Eye (tissue), 1 donor: ENCODE results near the gene HELB.
"Not testable (repeated sequence)": the region's sequence is repeated elsewhere in the genome, so short reads cannot be mapped to it uniquely, and the experiment has no call there.

Experiments used
- DNase-seq: peaks from one replicate; pipeline ENCODE4 v3.0.0-alpha.2; 2015

Gene HELB

DNA sequence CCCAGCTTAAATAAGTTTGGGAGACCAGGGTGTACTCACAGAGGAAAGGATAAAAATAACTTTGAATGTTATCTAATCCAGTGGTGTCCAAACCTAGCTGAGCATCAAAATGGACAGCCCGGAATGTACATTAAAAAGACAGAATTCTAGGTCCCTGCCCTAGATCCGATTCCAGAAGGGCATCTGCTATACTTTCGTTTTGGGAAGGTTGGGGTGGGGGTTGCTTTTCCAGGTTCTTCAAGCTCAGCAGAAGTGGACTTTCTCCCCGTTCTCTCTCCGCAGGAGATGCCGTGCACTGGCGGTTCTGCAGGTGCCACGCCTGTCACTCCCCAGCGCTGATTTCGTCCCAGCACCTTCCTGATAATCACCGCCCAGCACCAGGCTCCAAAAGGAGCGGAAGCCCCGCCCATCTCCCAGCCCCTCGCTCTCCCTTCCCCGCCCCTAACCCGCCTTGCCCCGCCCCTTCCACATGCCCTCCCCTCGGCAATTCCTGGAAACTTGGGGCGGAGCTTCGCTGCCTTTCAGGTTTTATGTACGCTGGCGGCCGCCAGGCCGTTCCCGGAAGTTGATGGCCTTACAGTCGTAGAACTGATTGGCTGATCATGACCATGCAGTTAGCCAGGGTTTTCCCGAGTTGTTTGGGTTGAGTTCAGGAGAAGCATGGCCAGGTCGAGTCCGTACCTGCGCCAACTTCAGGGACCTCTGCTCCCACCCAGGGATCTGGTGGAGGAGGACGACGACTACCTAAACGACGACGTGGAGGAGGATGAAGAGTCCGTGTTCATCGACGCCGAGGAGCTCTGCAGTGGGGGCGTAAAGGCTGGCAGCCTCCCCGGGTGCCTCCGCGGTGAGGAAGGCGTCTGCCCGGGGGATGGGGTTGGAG is at the start of gene HELB:
HELB (plus strand) TSS at position 550 of the 883 bp plus-strand sequence; CDS start at position 661, 111 bp downstream.
- DNase-seq = peak; percentile 98

DNA sequence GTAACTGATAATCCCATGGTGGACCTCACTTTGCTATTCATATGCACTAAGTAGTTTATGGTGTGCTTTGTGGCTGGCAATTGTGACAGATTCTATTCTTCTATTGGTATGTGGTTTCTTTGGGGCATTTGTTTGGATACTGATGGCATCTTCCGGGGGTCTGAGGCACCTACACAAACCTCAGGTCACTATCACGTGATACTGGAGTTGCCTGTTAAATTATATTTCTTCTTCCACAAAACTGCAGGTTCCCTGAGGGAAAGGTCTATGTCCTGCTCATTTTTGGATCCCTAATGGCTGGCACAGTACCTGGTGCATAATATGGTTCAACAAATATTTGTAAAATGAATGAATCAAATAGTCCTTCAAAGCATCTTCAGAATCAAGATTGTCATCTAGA is 49.5 kb upstream of the HELB start:
- DNase-seq = no peak

DNA sequence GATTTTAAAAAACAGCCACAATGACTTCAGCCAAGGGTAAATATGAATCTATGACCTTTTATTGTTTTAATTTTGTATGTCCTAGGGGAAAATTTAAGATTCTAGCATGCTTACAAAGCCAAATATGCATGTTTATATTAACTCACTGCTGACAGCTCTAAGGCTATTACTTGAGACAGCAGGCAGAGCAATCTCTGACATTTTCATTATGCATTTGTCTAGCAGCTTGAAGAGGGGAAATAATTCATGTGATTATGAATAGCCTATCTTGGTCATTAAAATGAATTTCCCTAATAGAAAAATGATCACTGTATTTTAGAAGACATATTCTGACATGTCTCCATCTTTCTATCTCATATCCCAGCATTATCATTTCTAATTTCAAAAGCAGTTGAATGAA is 46.6 kb upstream of the HELB start:
- DNase-seq = no peak

DNA sequence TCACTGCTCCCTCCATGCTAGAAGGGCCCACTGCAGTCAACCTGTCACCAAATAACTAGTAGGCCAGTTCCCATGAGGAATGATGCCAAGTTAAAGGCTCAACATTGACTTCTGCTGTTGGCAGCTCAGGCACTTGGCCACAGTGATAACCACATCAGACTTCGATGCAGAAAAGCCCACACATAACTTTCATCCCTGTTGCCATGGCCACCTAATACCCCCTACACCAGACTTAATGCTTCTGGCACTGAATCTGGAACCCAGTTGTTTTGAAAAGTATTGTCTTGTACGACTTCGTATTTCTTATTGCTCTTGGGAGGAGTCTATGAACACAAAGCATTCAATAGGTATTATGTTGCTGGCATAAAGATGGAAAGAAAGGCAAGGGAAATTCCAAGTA is 44.3 kb upstream of the HELB start:
- DNase-seq = no peak

DNA sequence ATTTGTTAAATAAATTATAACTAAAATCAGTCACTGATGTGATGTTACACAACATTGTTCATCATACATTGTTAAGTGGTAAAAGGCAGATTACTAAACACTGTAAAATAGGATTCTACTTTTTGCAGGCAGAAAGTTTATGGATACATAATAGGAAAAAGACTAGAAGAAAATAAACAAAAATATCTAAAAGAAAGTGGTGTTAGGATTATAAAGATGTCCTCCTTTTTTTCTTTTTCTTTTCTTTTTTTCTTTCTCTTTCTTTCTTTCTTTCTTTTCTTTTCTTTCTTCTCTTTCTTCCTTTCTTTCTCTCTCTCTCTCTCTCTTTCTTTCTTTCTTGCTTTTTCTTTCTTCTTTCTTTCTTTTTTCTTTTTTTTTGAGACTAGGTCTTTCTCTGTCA is 39.6 kb upstream of the HELB start:
- no peak for DNase-seq

DNA sequence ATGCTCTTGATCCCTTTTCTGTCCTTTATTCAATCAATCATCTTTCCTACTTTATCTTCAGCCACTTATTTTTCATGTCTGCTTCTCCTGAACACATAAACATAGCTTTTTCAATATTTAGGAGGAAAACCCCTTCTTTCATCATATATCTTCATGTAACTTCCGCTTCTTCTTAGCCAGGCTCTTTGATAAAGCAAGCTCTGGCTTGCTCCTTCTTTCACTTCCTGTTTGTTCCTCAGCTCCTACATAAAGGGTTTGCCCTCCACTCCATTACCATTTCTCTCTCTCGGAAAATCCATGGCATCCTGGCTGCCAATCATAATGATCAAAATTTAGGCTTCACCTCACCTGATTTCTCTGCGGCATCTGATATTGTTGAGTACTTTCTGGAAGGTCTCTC is 33.7 kb upstream of the HELB start:
- DNase-seq = no peak

DNA sequence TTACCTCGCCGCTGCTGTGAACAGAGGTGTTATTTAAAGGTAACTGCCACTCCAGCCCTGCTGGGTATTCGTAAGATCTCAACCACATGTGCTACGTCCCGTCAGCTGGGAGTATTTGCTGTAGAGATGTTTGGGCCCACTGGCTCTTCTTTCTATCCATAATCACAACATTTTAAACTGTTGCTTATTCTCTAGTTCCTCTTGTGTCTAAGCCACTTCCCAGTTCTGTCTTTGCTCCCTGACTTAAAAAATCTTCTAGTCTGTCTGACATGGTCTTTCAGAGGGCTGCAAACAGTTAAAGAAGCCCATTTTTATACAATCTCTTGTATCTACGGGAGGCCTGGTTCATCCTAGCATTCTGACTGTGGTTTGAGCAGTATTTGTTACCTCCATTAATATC is 33.2 kb upstream of the HELB start:
- no peak for DNase-seq

DNA sequence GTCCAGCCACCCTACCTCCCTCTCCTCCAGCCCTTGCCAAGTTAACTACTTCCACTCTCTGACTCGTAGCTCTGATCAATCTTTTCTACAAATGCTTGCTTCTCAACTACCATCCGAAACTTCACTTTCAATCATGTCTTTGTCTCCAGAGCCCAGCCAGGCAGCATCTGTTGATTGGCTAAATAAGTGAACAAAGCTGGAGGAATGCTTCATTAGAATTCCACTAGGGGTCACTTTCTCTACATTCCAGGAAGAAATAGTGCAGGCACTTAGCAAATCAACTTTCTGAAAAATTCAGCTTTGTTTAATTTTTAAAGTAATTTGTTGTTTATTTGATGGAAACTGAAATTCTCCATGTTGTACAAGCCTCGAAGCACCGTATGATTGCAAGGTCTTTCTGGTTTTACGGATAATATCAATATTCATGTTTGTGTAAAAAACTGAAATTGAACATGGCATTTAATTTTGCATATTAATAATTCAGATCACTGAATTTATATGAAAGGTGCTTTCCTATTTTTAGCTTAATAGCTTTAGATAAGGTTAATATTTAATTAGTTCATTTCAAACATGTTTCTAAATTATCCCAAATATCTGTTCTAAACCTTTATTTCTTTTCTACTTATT is 32.4 kb upstream of the HELB start:
- DNase-seq = peak; percentile 79

DNA sequence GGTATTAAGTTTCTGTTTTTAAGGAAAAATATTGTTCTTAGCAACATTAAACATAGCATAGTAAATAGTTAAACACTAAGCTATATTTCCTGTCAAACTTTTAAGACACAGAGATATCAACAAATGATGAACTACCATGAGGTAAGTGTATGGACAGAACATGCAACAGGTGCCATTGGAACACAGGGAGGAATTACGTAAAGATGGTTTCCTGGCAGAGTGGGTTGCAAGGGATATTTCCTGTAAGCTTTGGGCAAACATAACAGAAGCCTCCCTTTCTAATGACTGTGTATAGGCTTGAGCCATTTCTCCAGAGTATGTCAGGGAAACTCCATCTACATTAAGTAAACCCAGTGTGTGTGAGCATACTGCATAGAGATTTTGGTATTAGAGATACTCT is 31.7 kb upstream of the HELB start:
- DNase-seq = no peak

DNA sequence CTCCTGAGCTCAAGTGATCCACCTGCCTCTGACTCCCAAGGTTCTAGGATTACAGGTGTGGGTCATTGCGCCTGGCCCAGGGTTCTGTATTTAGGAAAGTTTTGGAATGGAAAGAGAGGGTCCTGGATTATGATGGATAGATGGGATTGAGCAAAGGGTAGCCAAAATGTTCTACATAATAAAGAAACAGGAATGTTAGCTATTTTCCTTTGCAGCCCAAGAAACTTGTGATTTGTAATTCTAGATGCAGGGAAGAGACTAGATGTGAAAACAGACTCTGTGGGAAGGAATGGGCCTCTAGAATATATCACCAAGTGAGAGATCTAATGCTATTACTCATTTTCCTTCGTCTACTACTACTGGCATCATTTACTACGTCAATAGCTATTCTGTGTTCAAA is 29.6 kb upstream of the HELB start:
- DNase-seq = no peak

DNA sequence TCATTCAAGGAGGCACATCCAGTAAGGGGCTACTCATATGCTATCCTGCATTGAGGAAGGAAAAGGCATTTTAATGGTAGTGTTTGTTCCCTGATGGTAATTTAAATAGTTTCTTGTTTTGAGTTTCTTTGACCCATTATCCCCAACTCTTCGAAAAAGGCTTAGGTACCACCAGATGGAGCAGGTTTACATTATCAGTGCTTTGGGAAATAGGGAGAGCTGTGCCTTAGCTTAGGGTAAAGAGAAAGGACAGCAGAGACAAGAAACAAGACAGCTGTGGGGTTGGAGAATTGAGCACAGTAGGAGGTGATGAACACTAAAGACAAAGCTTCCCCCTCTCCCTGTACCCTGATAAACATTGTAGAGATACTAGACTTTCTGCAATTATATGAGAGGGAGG is 29.1 kb upstream of the HELB start:
- DNase-seq = no peak

DNA sequence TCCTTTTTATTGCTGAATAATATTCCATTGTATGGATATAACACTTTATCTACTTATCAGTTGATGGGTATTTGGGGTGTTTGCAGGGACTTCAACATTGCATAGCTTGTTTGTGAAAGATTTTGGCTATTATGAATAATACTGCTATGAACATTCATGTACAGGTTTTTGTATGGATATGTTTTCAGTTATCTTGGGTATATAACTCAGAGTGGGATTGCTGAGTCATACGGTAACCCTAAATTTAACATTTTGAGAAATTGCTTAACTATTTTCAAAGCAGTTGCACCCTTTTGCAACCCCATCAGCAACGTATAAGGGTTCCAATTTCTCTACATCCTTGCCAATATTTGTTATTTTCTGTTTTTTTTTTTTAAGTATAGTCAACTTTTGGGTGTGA is 27.3 kb upstream of the HELB start:
- DNase-seq = no peak

DNA sequence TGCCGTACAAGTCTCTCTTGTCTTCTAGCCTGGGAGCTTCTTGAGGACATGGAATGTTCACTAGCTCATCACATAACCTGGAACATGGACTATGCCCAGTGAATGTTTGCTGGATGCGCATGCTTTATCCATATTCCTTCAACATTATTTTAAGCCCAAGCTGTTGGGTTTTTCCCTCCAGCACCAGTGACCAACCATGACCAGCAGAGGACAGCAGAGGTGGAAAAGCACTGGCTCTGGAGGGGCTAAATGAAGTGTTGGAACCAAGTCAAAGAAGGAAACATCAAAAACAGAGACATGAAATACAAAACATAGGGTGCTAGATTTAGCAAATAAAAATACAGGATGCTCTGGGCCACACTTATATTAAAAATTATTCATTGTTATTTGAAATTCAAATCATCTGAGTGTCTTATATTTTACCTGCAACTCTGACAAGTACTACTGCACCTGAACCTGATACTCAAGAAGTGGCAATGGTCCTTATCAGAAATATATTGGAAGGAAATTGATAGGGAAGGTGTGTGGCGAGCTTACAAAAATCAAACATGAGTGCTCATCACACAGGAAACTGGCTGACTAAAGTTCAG is 23.1 kb upstream of the HELB start:
- DNase-seq = no peak

DNA sequence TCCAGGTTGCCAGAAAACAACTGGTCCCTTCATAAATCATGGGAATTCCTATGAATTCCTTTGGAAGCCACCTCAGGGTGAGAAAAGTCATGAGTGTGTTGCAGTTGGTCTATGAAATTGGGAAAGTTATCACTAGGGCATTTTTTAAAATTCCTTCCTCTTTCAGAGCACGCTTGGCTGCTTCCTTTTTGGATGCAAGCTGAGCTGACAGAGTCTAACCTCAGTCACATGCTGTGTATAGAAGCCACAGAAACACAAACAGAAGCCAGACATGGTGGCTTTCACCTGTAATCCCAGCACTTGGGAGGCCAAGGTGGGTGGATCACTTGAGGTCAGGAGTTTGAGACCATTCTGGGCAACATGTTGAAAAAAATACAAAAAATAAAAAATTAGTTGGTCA is 21.7 kb upstream of the HELB start:
- DNase-seq = no peak

DNA sequence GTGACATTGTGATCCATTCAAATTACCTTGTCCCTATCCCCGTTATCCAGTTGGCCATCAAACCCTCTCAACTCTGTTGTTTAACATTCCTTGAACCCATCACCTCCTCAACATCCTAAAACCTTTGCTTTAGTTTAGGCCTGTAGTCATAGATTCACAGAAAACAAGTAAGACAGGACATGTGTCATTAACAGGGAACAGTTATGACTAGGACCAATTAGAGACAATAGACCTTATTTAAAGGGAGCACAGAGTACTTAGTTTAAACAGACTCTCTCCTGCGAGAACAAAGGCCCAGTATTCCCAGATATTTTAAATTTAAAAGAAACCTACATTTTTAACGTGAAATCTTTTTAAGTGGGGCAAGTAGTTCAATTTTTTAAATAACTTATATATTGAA is 20.0 kb upstream of the HELB start:
- no peak for DNase-seq

DNA sequence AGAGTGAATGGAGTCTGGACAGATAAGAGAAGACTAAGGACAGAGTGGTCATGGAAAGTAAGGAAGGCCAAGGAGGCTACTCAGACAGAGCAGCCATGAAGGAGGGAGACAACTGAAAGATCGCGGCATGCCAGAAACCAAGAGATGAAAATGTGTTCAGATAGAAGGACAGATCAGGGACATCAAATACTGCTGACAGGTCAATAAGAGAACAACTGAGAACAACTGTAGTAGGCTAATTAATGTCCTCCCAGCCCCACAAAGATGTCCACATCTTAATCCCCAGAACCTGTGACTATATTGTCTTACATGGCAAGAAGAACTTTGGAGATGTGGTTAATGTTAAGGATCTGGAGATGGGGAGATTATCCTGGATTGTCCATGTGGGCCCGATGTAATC is 15.0 kb upstream of the HELB start:
- no peak for DNase-seq

DNA sequence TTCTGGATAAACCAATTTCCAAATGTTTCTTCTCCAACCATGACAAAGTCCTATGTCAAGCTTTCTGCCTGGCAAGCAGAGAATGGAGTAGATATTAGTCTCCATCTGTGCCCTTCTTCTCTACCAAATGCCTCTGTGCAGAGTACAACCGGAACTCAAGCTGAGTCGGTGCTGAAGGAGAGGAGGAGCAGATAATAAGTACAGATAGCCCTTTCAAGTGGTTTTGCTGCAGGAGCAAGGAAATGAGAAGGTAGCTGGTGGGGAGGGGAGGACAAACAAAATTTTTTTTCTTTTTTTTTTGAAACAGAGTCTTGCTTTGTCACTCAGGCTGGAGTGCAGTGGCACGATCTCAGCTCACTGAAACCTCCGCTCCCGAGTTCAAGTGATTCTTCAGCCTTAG is 14.2 kb upstream of the HELB start:
- DNase-seq = no peak

DNA sequence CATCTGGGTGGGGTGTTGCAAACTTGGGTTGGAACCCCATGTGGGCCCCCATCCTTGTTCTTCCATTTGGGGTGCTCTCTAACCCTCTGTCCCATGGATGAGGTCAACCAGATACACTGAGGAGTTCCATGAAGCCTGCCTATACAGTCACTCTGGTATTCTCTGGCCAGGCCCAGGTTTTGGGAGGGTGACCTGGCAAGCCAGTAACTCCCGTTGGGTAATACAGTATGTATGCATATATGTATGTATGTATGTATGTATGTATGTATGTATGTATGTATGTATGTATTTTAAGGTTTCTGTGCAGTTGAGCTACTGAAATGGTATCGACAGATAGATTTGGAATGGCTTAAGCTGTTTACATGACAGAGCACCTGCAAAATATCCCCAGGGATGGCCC is 12.8 kb upstream of the HELB start:
- DNase-seq = no peak

DNA sequence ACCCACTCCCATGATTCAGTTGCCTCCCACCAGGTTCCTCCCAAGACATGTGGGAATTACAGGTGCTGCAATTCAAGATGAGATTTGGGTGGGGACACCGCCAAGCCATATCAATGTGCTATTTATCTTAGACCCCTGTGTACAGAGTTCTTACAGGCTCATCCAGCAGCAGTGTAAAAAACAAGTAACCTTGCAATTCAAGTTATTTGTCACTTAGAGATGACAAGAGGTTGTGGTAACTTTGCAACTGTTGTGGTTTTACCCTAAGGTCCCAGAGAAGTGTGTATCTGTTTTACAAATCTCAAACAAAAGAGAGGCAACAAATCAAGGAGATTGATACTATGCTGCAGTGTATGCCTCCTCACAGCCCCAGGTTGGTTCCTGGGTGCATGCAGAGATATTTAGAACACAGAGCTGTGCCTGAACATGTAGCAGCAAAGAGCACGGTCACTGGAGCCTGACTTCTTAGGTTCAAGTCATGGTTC is 11.5 kb upstream of the HELB start:
- DNase-seq = no peak

DNA sequence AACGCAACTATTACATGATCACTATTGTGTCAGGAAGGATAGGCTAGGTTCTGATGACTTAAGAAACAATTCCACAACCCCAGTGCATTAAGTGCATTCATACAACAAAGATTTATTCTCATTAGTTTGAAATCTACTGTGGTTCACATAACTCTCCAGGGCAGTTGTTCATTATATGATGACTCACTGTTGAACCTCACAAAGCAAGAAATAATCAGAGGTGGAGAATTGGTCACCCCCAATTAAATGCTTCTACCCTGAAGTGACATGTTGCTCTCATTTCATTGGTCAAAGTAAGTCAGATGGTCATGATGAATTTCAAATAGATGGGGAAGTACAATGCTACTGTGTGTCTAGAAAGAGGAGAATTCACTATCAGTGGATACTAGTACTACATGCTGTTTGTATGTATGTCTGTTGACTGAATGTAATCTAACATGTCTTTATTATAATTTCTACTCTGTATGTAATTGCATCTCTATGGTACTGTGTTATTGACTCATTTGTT is 6.1 kb upstream of the HELB start:
- no peak for DNase-seq

DNA sequence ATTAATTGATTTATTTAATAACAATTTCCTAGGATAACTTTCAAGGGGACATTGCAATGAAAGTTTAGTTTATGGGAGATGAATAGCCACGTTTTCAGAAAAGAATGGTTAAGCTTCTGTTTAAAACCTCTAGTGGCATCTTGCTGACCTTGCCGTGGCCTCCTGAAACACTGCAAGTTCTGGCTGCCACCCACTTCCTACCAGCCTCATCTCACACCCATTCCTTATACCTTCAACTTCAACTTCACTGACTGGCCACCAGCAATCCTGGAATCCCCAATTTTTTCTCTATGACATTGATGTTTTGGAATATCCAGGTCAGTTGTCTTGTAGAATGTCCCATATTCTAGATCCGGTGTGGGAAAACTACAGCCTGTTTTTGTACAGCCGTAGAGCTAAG is 5.2 kb upstream of the HELB start:
- no peak for DNase-seq

DNA sequence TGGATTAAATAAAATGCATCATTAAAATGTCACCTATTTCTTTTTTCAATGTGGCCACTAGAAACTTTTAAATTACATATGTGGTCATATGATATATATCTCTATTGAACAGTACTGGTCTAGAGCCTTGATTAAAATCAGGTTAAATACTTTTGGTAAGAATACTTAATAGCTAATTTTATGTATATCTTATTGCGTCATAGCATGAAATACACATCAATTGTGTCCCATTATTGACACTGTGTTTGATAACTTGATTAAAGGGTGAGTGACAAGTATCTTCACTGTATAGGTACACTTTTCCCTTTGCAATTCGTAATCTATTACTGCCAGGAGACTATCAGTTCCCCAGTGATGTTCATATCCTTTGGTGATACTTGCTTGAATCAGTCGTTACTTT is 4.4 kb upstream of the HELB start:
- no peak for DNase-seq

DNA sequence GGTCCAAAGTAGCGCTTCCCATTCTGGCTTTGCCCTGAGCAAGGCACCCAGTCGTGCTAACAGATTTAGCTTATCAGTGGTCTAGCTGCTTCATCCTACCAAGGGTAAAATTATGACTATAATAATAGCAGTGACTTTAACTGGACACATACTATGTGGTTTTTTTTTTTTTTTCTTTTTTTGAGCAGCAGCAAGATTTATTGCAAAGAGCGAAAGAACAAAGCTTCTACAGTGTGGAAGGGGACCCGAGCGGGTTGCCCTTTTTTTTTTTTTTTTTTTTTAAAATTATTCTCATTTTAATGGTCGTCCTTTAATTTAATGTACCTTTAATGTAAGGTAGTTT is 505 bp downstream of the HELB start:
- DNase-seq = no peak

DNA sequence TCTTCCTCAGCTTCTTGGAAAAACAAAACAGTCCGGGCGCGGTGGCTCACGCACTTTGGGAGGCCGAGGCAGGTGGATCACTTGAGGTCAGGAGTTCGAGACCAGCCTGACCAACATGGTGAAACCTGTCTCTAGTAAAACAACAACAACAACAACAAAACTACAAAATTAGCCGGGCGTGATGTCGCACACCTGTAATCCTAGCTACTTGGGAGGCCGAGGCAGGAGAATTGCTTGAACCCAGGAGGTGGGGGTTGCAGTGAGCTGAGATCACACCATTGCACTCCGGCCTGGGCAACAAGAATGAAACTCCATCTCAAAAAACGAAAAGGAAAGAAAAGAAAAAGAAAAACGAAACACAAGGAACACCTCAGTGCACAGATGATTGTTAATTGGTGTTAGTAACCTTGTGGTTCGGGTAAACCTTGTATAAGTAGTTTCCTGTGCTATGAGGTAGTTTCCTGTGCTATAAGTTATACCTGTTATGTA is 1.1 kb downstream of the HELB start:
- DNase-seq = not testable (repeated sequence)
